K562 (cell line): ENCODE data around the gene C1QBP. TPM values are rescaled to one million over a fixed set of nuclear protein-coding genes. Genes with fewer than 3 reads are reported as not detected.

Source experiments
- ATAC-seq: fragments of 200-7000 bp; cut with Tn5 transposase; 3 replicates; pipeline ENCODE4 v1.9.1; 2020; ENCODE audit warnings: moderate library complexity
- BruUV-seq: library from RNA; stranded (reverse); fragments of 400-500 nt; replicated peaks from 2 replicates; lab custom pipeline; 2021; lab: Mats Ljungman, UMichigan
- CTCF ChIA-PET: fragments of 300-600 bp; formaldehyde crosslinking; extraction: SDS; loops from one replicate; lab custom pipeline; 2021; ENCODE audit warnings: low intra/inter-chr PET ratio; lab: Yijun Ruan, JAX
- POLR2A ChIA-PET: fragments of 300-600, 350-650 bp; sonication (Branson Sonifier 250); formaldehyde crosslinking; extraction: SDS; loops from one replicate; lab custom pipeline; 2021; ENCODE audit warnings: antibody characterized with exemption, inconsistent platforms; lab: Yijun Ruan, JAX
- DNase-seq, 4 experiments: peaks; one replicate each; pipeline versions ENCODE4 v3.0.0 to v3.0.0-alpha.2; 2011 to 2018; ENCODE audit warnings: low spot score in 3 of 4, mixed read lengths in 3 of 4; ENCODE audit errors: extremely low read depth in 1 of 4
- FAIRE-seq: peaks from 2 replicates; lab custom pipeline; 2011; peaks lifted over from hg19 to GRCh38; lab: Jason Lieb, UNC
- H2AFZ ChIP-seq: 2 replicates; pipeline ENCODE4 v1.6.0; 2011; ENCODE audit warnings: low read depth, low read length, control low read depth, inconsistent platforms
- H3K27ac ChIP-seq: fragments of 200-600 bp; 3 replicates; pipeline ENCODE4 v1.8.0; 2011; ENCODE audit warnings: low read depth, mild to moderate bottlenecking, control low read depth, inconsistent platforms, low read length, moderate library complexity, mixed read lengths; ENCODE audit errors: extremely low read depth
- H3K27me3 ChIP-seq, 2 experiments: fragments of 300-600 bp in 1 of 2; 2 replicates in 1 of 2; 3 replicates in 1 of 2; pipeline versions ENCODE4 v1.6.0 to v1.8.0; 2011; ENCODE audit warnings: inconsistent platforms in 2 of 2, low read length in 2 of 2, mild to moderate bottlenecking in 1 of 2, mixed read lengths in 1 of 2, moderate library complexity in 1 of 2; ENCODE audit not compliant: control insufficient read depth in 2 of 2, insufficient read depth in 2 of 2
- H3K36me3 ChIP-seq: fragments of 300-600 bp; 3 replicates; pipeline ENCODE4 v1.8.0; 2011; ENCODE audit warnings: mild to moderate bottlenecking, low read length, inconsistent platforms; ENCODE audit not compliant: control insufficient read depth, insufficient read depth
- H3K4me1 ChIP-seq, 2 experiments: fragments of 200-600 bp in 1 of 2; replicated peaks in 1 of 2; 2 replicates in 1 of 2; 3 replicates in 1 of 2; pipeline versions ENCODE4 v1.5.1 to v1.8.0; 2011; ENCODE audit warnings: inconsistent platforms in 2 of 2, low read length in 2 of 2, mild to moderate bottlenecking in 1 of 2, mixed read lengths in 1 of 2, moderate library complexity in 1 of 2; ENCODE audit not compliant: control insufficient read depth in 2 of 2, insufficient read depth in 2 of 2
- H3K4me2 ChIP-seq: 2 replicates; pipeline ENCODE4 v1.6.1; 2011; ENCODE audit warnings: low read length, control low read depth, inconsistent platforms, mixed read lengths; ENCODE audit not compliant: insufficient read depth
- H3K4me3 ChIP-seq: fragments of 200-600 bp; sonication (generic), shearing (Covaris generic); 2 replicates; pipeline ENCODE4 v1.5.1; 2016; ENCODE audit warnings: control low read depth, inconsistent platforms
- H3K79me2 ChIP-seq: fragments of 200-600 bp; 3 replicates; pipeline ENCODE4 v1.8.0; 2011; ENCODE audit warnings: low read length, inconsistent platforms; ENCODE audit not compliant: control insufficient read depth, insufficient read depth
- H3K9ac ChIP-seq, 2 experiments: 2 replicates each; pipeline versions ENCODE4 v1.6.0 to v1.6.1; 2011; ENCODE audit warnings: low read depth in 2 of 2, low read length in 2 of 2, control low read depth in 1 of 2, inconsistent platforms in 1 of 2, mild to moderate bottlenecking in 1 of 2, mixed read lengths in 1 of 2; ENCODE audit not compliant: insufficient read depth in 1 of 2
- H3K9me1 ChIP-seq: one replicate; pipeline ENCODE4 v1.6.0; 2011; ENCODE audit warnings: inconsistent platforms, mild to moderate bottlenecking, low read length, moderate library complexity; ENCODE audit not compliant: control insufficient read depth, insufficient read depth
- H3K9me3 ChIP-seq: replicated peaks from 2 replicates; pipeline ENCODE4 v1.5.1; 2011; ENCODE audit warnings: low read depth, low read length, inconsistent platforms; ENCODE audit not compliant: control insufficient read depth, insufficient read depth
- H4K20me1 ChIP-seq: replicated peaks from 2 replicates; pipeline ENCODE4 v1.6.1; 2011; ENCODE audit warnings: low read length, inconsistent platforms, mixed read lengths; ENCODE audit not compliant: control insufficient read depth, insufficient read depth
- ADNP ChIP-seq: fragments of 200-800 bp; sonication (Bioruptor generic); IDR thresholded peaks from 2 replicates; pipeline ENCODE4 v1.6.1; 2016; ENCODE audit warnings: missing genetic modification characterization, missing compliant biosample characterization
- BCOR ChIP-seq: fragments of 450-650 bp; IDR thresholded peaks from 2 replicates; pipeline ENCODE4 v1.6.1; 2016
- CLOCK ChIP-seq: fragments of 250-450 bp; sonication (Bioruptor Pico); IDR thresholded peaks from 2 replicates; pipeline ENCODE4 v1.4.0; 2020; ENCODE audit warnings: mild to moderate bottlenecking, moderate library complexity, borderline replicate concordance
- COPS2 ChIP-seq: fragments of 450-650 bp; conservative IDR thresholded peaks from 2 replicates; pipeline ENCODE4 v1.6.1; 2016; ENCODE audit warnings: mild to moderate bottlenecking, moderate library complexity
- HDAC6 ChIP-seq: IDR thresholded peaks from 2 replicates; pipeline ENCODE4 v1.6.1; 2012; ENCODE audit warnings: low read depth, mild to moderate bottlenecking, control low read depth, inconsistent platforms, low read length, moderate library complexity
- RBM25 ChIP-seq: fragments of 200-400 bp; formaldehyde crosslinking; IDR thresholded peaks from 2 replicates; pipeline ENCODE4 v1.6.1; 2018; ENCODE audit warnings: low read length, low read depth, moderate library complexity; ENCODE audit not compliant: severe bottlenecking
- RCOR1 ChIP-seq, 2 experiments: IDR thresholded peaks; 2 replicates each; pipeline ENCODE4 v1.6.1; 2012; ENCODE audit warnings: low read depth in 2 of 2, low read length in 2 of 2, borderline replicate concordance in 1 of 2, improper control_type of control experiment in 1 of 2
- ZFX ChIP-seq: sonication (generic); formaldehyde crosslinking; IDR thresholded peaks from 2 replicates; pipeline ENCODE4 v1.8.0; 2022; ENCODE audit warnings: mild to moderate bottlenecking, missing genetic modification reagents, moderate library complexity
- ZMIZ1 ChIP-seq, 2 experiments: fragments of 150-350 bp in 1 of 2; IDR thresholded peaks; 2 replicates each; pipeline ENCODE4 v1.6.1; 2012 to 2016; ENCODE audit warnings: low read depth in 2 of 2, low read length in 2 of 2, mild to moderate bottlenecking in 1 of 2, moderate library complexity in 1 of 2
- ZNF592 ChIP-seq: fragments of 450-650 bp; IDR thresholded peaks from 2 replicates; pipeline ENCODE4 v1.6.1; 2017; ENCODE audit warnings: antibody characterized with exemption, mild to moderate bottlenecking
- ZNF77 ChIP-seq: fragments of 250-450 bp; sonication (Bioruptor Pico); IDR thresholded peaks from 2 replicates; pipeline ENCODE4 v1.5.0; 2020
- WGBS: fragments of 100-300 bp; shearing (Covaris generic); methylation state at CpG from one replicate; pipeline ENCODE4 v1.1.6; 2016; ENCODE audit warnings: low coverage, mixed read lengths; ENCODE audit not compliant: insufficient coverage; ENCODE audit errors: missing lambda C conversion rate; 5-methylcytosine and 5-hydroxymethylcytosine counted together
- in situ Hi-C: fragments of 300-500 bp; cut with MboI; formaldehyde crosslinking; loops from 4 replicates; pipeline ENCODE4 v1.15.0; 2018; ENCODE audit warnings: inconsistent platforms, mixed read lengths
- intact Hi-C: fragments of 100-400 bp; cut with micrococcal nuclease; formaldehyde crosslinking; loops from 2 replicates; pipeline ENCODE4 v1.14.2; 2022
- polyA plus RNA-seq, 8 experiments: library from polyadenylated mRNA; depleted of rRNA in 4 of 8; stranded (reverse) in 5 of 8; unstranded in 3 of 8; fragments of >200 nt; fragmentation: Nextera tagmentation in 2 of 8; fragmentation: Illumina TruSeq in 1 of 8; extraction: Ambion mirVana in 2 of 8; extraction: Trizol in 1 of 8; gene quantifications; 2 replicates each; pipeline versions ENCODE4 v1.2.1 to v1.2.3, GENCODE V29; 2011 to 2014; ENCODE audit warnings: inconsistent platforms in 1 of 8, missing spikeins in 1 of 8
- total RNA-seq, 7 experiments: library from RNA; depleted of rRNA in 6 of 7; stranded (reverse); fragments of >200 nt in 6 of 7; fragmentation: Illumina TruSeq in 2 of 7; extraction: Trizol in 2 of 7; gene quantifications; 2 replicates each; pipeline versions ENCODE4 v1.2.1 to v1.2.3, GENCODE V29; 2011 to 2021; ENCODE audit warnings: low replicate concordance in 1 of 7

The C1QBP gene
- total and polyA plus RNA-seq, 9 of the 15 experiments (the other 6 are each of a cell fraction or from before 2014, with no cell fraction given): 90.7 to 665 (median 414) TPM

GRCh38 chr17:5443728-5444127 lies 4.8 kb upstream of the C1QBP start:
- Histone ChIP-seq H3K9me1 (no peaks in the 10 kb centered on the region), H3K4me3 (no peak overlapping the region), H3K27ac (no peak overlapping the region), H4K20me1 (no peaks in the 10 kb centered on the region), H2AFZ (no peak overlapping the region), H3K9me3 (no peaks in the 10 kb centered on the region), H3K79me2 (peaks cover 8% of the 10 kb centered on the region), H3K36me3 (peaks cover 56% of the 10 kb centered on the region; the same call in 2 of the 3 replicates), H3K9ac (no peak overlapping the region), H3K27me3 (no peaks in the 10 kb centered on the region), H3K4me2 (no peak overlapping the region), H3K4me1 (peaks cover 3 to 4% of the 10 kb centered on the region in 2 experiments; a peak in 2 of 5 replicates)
- POLR2A ChIA-PET: interaction anchor here (1.2 kb wide), 1 partner anchor 16 kb away, joined by 3 read pairs; no protein-coding TSS in a partner anchor
- in situ Hi-C loops (no loop called here), intact Hi-C loops (no loop called here)
- FAIRE-seq: no peak
- ATAC-seq: no peak
- WGBS: 93% methylated on average over 5 of the region's 6 CpGs
- no peak for DNase-seq
- BruUV-seq: no TSS peak
- CTCF ChIA-PET: no interaction called here
- peak; percentile 57; the same call in 1 of the 2 replicates for TF ChIP-seq BCOR
- no peak for TF ChIP-seq ZNF77 (CRISPR knock-in tag)
- TF ChIP-seq COPS2: no peak
- TF ChIP-seq HDAC6: no peak
- peak; percentile 66 for TF ChIP-seq RBM25
- no peak for TF ChIP-seq CLOCK (CRISPR knock-in tag)
- no peak for TF ChIP-seq ZNF592
- TF ChIP-seq ADNP (tag): 0 out of 2 replicates have a peak, but pooled peaks have one; percentile 42
- TF ChIP-seq ZFX (CRISPR knock-in tag): no peak
- TF ChIP-seq RCOR1 (IDR thresholded peaks at IDR 0.05; ENCODE audit: borderline replicate concordance in 1 of 2, low read depth in 2 of 2, low read length in 2 of 2): peak in 1 of 2 experiments; percentile 20; a peak in 1 of 4 replicates
- no peak for TF ChIP-seq ZMIZ1 (IDR thresholded peaks at IDR 0.05; ENCODE audit: low read depth in 2 of 2, low read length in 2 of 2)
